Dermis microvascular lymphatic vessel endothelial cell (primary cell): Measurements from ENCODE around the gene GPR17. TPM values are rescaled to one million over a fixed set of nuclear protein-coding genes. Genes with fewer than 3 reads are reported as not detected.

Experiments
- DNase-seq, 2 donors: peaks; one replicate each; pipeline versions ENCODE4 v3.0.0 to v3.0.0-alpha.2; 2010; ENCODE audit warnings: low read depth in 2 of 2
- total RNA-seq: library from RNA; depleted of rRNA; stranded (reverse); fragments of >200 nt; gene quantifications from 2 replicates; pipeline ENCODE4 v1.2.1, GENCODE V29; 2014

Gene GPR17
- total RNA-seq, 1 donor from 2014 or later, result not detected

DNA sequence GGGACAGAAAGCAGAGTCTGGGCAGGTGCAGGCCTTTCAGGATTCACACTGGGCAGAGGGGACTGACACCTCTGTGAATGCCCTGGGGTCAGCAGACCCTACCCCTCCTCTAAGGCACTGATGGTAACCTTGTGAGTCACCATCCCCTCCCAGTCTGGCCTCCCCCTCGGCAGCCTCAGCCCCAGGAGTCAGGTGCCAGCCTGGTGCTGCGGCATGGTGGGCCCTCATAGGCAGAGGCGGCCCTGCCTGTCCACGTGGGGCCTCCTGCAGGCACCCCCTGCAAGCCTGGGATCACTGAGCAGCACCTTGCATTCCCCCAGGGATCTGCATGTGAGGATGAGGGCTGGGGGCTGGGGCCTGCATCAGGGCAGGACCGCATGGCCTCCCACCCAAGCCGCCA, 4.8 kb upstream of the GPR17 start:
- DNase-seq, result no peak

DNA sequence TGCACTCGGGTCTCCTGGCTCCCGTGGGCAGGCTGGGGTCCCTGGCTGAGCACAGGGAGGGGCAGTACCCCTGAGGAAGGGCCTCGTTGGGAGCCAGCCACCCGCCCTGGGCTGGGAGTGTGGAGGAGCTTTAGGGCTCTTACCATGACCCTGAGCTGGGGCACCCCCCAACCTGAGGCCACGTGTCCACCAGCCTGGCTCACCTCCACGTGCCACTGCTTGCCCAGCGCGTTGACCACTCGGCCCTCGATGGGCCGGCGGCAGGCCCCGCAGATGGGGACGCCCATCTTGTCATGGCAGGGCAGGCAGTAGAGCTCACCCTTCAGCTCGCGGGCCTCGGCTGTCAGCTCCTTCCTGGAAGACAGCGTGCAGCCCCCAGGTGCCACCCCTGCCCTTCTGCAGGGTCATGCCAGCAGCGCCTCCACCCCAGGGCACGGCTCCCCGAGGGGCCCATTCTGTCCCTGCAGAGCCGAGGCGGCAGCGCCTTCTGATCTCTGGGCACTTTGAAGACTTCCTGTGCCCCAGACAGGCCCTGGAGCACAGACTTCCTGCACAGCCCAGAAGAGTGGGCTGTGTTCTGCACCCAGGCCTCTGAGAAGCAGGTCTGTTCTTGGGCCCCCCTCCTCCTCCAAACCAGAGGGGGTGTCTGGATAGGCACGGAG, 4.0 kb upstream of the GPR17 start:
- no peak for DNase-seq

DNA sequence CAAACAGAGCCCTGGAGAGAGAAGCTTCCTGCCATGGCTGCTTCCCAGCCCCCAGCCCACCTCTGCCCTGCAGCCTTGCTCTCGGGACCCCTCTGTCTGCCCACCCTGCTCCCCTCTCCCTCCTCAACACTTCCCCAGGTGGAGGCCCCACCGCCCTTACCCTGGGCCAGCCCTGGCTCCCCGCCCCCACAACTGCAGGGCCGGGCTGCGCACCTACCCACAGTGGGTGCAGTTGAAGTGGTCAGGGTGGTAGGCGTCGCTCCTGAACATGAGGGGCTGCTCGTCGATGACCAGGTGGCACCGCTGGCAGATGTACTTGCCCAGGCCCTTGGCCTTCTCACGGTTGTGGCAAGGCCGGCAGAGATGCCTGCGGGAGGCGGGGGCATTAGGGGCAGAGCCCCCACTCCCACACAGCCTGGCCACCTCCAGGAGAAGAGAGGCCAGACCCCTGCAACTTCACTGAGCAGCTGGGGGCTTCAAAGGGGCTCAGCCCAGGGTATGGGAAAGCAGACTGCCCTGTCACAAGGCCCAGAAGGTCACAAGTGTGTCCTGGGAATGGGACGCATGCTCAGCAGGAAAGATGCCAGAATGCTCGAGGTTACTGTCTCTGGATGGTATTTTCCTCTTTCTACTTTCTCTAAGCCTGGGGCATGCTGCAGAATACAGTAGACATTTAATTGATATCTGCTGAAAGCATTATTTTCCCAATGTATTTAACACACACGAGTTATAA, 3.1 kb upstream of the GPR17 start:
- no peak for DNase-seq

DNA sequence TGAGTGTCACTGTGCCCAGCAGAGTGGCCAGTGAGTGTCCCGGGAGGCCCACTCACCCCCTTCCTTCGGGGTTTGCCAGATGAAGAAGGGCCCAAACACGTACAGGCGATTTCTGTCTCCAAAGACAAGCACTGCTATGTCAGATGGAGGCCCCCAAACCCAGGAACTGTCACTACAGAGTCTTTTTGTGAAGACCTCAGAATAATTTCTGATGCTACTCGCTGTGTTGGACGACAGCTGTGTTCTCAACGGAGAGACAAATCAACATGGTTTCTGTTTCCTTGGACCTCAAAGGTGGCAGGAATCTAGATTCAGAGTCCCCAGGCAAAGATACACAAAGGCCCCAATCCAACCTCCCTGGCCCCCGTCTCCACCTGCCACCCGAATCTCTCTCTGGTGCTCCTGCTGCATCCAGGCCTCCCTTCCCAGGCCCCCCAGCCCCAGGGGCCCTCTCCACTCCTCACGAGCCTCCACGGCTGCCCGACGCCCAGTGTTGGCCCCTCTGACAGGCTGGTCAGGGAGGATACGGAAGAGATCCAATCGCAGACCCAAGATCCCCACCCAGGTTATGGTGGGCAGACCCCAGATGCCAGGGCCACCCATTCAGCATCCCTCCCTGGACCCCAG, 2.4 kb upstream of the GPR17 start:
- no peak for DNase-seq

DNA sequence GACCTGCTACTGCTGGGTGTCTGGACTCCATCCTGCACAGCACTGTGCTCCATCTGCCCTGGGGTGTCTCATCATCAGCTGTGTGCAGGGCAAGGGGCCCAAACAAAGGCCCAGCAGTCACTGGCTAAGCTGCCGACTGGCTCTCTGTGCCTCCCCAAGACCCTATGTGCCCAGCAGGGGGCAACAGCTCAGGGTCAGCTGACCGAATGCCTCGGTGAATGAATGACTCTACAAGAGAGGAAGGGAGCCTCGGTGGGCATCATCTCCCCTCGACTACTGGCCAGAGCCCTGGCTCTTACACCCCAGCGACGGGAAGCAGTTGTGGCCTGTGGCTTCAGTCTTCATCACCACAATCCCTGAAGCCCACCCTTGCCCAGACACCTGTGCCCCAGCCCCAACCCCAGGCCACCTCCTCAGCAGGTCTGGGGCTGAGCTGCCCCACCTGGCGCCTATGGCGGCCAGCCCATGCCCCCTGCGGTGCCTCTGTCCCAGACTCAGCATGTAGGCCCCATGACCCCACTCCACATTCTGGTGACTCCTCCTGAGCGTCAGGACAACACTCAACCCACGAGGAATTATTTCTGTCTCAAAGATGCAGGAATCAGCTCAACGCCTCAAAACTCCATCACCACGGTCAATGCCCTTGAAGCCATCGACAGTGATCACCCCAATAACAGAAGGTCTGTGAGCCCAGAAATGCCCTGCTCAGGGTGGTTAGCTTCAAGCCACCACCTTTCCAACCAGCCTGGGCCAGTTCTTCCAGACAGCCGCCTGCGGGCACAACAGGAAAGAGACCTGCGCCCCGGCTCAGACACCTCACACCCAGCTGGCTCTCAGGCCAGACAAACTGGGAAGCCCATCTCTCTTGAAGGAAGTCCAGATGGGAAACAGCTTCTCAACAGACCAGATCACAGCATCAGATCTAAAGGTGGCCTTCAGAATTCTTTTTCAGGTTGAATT, 1.6 kb upstream of the GPR17 start:
- DNase-seq, result no peak

DNA sequence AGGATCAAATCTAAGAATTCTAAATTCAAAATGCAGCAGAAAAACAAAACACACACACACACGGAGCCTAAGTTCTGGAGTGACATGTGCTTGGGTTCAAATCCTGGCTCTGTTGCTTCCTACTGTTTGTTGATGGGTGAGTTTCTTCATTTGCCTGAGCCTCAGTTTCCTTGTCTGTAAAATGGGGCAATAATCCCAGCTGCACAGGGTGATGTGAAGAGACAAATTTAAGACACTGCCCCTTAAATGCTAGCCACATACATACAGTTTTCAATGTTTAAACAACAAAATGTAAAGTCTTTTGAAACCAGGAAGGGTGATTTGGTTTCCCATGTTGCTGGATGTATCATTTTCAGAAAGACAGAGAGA, 943 bp upstream of the GPR17 start:
- no peak for DNase-seq

DNA sequence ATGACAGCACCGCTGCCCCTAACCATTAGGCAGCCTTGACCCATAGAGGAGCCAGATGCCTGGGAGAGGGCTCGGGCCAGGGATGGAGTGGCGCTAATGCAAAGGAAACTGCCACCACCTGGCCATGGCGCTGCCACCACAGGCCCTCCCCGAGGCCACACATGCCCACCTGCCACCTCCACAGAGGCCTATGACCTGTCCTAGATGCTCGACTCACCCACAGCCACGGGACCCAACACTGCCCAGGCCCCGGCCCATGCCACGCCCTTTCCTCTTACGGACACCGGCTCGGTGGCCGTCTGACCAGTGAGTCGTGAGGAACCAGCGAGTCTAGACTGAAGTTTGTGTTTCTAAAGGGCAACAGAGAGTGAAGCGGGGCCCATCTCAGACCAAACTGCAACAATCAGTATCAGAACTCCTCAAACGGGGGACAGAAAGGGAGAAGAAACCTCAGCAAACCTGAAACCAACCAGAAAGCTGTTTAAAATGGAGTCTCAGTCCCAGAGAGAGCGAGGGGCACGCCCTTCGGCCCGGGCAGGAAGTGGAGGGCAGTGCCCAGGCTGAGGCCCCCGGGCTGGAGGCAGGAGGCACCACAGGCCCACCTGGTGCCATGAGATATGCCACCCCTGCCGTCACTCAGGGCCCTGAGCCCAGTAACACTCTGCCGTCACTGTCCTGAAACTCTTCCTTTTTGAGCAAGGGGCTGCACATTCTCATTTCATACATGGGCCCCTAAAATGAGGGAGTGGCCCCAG, 711 bp downstream of the GPR17 start:
- DNase-seq, result peak in 1 of 2 donors; percentile 30

DNA sequence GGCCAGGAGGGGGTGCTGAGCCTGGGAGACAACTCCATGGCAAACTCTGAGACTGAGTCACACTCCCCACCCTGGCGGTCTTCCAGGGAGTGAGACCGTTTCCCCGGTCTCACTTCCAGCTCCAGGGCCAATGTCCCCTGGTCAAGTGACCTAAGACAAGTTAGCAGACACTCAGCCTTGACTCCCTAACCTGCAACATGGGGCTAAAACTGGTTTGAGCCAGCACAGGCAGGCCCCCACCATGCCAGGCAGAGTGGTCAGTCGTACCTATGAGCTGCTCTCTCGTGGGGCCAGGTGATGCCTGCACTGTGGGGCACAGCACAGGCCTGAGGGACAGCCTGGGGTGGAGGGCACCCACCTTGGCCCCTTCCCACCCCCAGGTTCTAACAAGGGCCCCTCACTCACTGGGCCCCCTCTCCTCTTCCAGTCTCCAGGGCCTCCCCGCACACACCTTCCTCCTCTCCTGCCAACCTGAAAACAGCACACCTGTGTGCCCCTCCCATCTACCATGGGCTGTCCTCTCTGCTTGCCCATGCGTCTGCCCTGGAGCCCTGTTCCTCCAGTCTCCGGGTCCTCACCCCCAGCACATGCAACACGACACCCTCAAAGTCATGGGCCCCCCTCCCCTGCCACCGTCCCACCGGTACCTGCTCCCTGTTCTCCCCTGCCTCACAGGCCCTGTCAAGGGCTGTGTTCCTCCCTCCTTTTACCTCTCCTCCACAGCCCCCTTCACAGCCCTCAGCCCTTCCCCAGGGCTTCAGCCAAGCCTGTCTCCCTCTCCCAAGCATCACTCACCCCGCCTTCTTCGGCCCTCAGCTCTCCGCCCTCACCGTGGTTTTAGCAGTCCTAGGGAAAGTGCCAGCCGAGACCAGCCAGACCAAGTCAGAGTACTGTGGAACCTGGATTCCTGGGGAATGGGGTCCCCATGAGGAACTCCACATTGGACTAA, 1.6 kb downstream of the GPR17 start:
- DNase-seq, result peak in 1 of 2 donors; percentile 81

DNA sequence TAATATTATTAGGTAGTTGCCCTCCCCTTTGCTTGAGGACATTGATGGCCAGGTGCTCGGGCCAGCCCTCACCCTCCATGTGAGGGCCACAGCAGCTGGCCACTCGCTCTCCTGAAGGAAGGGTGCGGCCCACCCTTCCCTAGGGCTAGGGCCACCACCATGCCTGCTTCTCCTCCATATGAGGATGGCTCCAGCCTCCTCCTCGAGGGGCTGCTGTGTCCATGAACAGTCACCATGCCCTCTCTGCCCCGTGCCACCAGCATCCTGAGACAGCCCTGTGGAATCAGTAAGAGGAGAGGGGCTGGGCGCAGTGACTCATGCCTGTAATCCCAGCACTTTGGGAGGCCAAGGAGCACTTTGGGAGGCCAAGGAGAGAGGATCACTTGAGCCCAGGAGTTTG, 2.4 kb downstream of the GPR17 start:
- DNase-seq, result no peak

DNA sequence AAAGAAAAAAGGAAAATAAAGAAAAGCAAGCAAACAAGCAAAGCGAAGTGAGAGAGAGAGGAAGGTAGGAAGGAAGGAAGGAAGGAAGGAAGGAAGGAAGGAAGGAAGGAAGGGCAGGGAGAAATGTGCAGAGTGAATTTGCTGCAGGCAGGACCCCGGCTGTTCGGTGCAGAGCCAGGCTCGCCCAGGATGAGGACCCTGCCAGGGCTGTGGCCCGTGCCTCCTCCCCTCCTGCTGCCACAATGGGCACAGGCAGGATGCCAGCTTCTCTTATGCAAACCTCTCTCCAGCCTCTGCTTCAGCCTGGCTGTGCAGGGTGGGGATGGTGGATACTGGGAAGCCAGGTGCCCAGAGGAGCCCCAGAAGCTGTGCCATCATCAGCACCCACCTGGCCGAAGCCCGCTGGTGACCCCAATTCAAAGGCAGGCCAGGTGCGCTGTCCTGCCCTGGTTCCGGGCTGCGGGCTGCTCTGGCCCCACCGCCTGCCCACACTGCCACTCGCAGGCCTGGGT, 3.2 kb downstream of the GPR17 start:
- DNase-seq, result no peak

DNA sequence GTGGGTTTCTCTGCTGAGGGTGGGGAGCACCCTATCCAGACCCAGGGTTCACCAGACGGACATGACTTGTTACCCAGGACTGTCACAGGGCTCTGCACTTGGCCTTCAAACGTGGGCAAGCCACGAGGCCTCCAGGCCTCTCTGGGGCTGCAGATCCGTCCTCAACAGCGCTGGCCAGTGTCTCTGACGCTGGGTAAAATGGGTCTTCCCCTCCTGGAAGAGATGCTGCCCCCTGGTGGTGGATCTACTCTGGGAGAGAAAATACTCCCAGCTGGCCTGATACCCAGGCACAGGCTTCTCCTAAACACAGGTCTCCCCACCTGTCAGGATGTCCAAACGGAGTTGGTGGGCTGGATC, 3.7 kb downstream of the GPR17 start:
- DNase-seq, result peak; percentile 66 to 86

DNA sequence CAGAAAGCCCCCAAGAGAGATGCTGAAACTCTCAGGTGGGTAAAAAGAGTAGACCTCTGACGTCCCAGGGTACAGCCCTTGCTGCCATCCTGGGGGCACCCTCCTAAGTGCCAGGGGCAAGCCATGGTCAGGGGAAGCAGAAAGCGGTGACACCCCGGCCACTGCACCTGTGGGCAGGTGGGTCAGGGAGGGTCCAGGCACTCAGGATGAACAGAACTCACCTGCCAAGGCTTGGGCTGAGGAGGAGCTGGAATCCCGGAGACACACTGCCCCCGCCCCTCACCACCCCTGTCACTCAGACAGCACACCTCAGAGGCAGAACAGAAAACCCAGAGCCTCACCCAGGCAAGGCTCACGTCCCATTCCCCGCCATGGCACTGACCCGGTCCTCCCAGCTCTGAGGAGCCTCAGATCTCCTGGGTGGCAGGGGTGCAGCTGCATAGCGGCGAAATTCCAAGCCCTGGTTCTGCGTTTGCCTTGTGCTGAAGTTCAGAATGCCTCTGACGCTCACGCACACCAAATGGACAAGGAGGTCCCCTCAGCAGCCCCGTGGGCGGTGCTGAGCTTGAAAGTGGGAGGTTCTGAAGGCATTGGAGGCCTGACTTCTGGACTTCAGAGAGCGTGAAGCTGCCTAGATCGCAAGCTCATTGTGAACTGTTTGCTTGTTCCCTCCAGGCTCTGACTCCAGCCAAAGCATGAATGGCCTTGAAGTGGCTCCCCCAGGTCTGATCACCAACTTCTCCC, 4.3 kb downstream of the GPR17 start:
- DNase-seq, result no peak

DNA sequence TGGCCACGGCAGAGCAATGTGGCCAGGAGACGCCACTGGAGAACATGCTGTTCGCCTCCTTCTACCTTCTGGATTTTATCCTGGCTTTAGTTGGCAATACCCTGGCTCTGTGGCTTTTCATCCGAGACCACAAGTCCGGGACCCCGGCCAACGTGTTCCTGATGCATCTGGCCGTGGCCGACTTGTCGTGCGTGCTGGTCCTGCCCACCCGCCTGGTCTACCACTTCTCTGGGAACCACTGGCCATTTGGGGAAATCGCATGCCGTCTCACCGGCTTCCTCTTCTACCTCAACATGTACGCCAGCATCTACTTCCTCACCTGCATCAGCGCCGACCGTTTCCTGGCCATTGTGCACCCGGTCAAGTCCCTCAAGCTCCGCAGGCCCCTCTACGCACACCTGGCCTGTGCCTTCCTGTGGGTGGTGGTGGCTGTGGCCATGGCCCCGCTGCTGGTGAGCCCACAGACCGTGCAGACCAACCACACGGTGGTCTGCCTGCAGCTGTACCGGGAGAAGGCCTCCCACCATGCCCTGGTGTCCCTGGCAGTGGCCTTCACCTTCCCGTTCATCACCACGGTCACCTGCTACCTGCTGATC, 4.9 kb downstream of the GPR17 start:
- no peak for DNase-seq

DNA sequence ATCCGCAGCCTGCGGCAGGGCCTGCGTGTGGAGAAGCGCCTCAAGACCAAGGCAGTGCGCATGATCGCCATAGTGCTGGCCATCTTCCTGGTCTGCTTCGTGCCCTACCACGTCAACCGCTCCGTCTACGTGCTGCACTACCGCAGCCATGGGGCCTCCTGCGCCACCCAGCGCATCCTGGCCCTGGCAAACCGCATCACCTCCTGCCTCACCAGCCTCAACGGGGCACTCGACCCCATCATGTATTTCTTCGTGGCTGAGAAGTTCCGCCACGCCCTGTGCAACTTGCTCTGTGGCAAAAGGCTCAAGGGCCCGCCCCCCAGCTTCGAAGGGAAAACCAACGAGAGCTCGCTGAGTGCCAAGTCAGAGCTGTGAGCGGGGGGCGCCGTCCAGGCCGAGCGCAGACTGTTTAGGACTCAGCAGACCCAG, 5.4 kb downstream of the GPR17 start:
- no peak for DNase-seq

DNA sequence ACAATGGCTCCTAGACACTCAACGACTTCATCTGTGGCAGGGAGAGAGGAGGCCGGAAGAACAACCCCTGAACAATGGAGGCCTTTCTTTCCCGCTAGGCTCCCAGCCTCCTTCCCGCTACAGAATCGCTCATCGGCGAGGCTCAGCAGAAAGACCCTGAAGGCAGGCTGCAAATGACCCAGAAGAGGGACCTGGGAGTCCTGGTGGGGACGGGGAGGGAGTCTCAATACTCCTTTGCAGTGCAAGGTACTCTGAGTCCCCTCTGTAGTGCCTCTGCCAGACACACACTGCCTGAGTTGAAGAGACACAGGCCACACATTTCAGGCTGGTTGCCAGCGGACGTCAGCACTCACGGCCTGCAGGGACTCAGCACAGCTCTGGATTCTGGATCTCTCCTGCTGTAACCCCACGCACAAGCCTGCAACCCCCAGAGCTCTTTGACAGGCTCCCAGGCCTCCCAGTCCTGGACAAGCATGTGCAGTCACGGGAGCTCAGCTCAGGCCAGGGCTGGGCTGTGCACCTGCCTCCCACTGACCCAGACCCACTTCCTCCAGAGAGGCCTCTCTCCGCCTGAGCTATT, 6.1 kb downstream of the GPR17 start:
- DNase-seq, result no peak

DNA sequence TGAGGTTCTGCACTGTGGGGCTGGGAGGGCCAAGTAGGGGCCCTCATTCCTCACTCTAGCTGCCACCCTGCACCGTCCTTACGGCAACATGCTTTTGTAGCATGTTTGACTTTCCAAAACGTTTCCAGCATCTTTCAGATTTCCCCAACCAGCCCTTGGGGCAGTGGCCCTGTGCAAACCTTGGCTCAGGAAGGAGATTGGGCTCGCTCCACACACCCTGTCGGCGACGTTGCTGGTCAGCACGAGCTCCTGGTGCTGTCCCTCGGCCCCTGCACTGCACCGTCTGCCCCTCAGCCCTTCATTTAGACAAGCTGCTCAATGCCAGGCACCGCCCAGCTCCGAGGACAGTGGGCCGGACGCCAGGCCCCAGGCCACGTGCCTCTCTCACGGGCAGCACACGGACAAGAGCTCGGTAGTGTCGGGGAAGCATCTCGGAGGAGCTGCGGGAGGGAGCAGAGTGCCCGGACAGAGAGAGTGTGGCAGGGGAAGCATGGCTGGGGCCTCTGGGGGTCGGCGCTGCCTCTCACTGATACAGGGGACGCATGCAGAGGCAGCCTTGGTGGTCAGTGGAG, 6.9 kb downstream of the GPR17 start:
- no peak for DNase-seq

DNA sequence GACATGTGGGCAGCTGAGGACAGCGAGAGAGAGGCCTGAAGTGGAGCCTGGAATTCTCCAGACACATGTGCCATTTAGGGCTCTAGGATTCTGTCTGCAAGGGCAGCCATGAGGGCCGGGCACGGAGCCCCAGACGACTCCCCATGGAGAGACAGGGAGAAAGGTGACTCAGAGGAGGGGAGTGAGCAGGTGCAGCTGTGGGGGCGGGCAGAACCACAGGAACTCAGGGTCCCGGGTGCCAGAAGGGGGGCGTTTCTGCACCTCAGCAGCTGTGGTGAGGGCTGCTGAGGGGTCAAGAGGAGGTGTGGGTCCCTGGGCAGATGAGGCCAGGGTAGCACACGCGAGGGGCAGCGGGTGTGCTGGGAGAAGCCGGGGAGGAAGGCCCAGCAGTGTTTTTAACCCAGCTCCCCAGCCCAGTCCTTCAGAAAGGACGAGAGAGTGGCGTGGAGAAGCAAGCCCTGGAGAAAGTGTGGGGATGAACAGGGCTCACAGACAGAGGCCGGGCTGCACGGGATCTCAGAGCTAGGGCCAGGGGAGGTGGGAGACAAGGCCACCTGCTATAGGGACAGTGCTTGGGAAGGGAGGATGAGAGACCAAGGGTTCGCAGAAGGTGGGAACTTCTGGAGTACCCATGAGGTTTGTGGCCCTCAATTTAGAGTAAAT, 7.6 kb downstream of the GPR17 start:
- DNase-seq, result no peak
